Neural crest cell (in vitro differentiated cells): Measurements from ENCODE around the gene SFMBT1. TPM values are rescaled to one million over a fixed set of nuclear protein-coding genes. Genes with fewer than 3 reads are reported as not detected.

Experiments
- DNase-seq: peaks from one replicate; pipeline ENCODE4 v3.0.0; 2021; ENCODE audit warnings: low read depth, mixed read lengths, low spot score
- H3K27ac Mint-ChIP-seq: one replicate; pipeline ENCODE4 v1.8.0; 2021; ENCODE audit warnings: mild to moderate bottlenecking, mixed read lengths; ENCODE audit not compliant: unreplicated experiment
- H3K27me3 Mint-ChIP-seq: 2 replicates; pipeline ENCODE4 v1.8.0; 2021; ENCODE audit warnings: low read depth, mild to moderate bottlenecking, mixed read lengths
- H3K36me3 Mint-ChIP-seq: 2 replicates; pipeline ENCODE4 v1.8.0; 2021; ENCODE audit warnings: low read depth, mild to moderate bottlenecking, mixed read lengths
- H3K4me1 Mint-ChIP-seq: 2 replicates; pipeline ENCODE4 v1.8.0; 2021; ENCODE audit warnings: mixed read lengths
- H3K4me3 Mint-ChIP-seq: one replicate; pipeline ENCODE4 v1.8.0; 2021; ENCODE audit warnings: mild to moderate bottlenecking, mixed read lengths
- H3K9me3 Mint-ChIP-seq: 2 replicates; pipeline ENCODE4 v1.8.0; 2021; ENCODE audit warnings: mixed read lengths
- total RNA-seq: library from RNA; stranded (reverse); gene quantifications from 2 replicates; pipeline ENCODE4 v1.2.1, GENCODE V29; 2021
- TF ChIP-seq, protein P1 (sequence below): fragments of 200-600 bp; sonication (generic); conservative IDR thresholded peaks from 2 replicates; pipeline ENCODE4 v1.5.0; 2021; ENCODE audit warnings: antibody characterized with exemption, mild to moderate bottlenecking

SFMBT1 gene
- total RNA-seq, 1 donor from 2014 or later: 19.8 TPM

DNA sequence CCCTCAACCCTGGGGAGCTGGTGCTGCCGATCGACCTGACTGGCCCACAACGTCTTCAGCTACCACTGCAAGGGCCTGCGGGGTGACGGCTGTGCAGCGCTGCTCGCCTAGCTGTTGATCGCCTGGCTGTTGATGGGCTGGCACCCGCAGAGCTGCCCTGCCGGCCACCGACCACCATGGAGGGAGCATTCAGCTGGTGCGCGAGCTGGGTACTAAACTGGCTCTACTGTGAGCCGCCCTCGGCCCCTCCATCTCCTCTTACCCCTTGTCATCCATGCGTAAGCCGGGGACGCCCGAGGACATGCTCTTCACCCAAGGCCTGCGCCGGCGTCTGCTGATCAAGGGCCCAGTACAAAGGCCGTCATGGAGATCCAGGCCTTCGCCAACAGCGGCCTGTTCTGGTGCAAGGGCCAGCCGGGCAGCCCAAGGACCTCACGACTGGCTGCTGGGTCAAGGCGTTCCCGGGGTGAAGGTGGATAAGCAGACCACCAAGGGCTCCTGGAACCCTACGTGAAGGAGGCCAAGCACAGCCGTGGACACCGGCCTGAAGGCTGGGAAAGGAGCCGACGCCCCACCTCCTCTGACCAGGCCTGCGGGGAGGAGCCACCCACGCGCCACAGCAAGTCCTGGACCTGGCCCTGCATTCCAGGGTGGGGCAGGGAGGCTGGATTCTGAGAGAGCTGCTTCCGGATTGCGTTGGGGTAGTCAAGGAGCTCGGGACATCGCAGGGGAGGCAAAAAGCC, 46.9 kb downstream of the SFMBT1 start:
- Mint-ChIP-seq H3K9me3 (no peaks in the 10 kb centered on the region), H3K27ac (no peak overlapping the region), H3K4me3 (no peak overlapping the region), H3K4me1 (no peaks in the 10 kb centered on the region), H3K36me3 (no peaks in the 10 kb centered on the region), H3K27me3 (no peaks in the 10 kb centered on the region)
- TF ChIP-seq, protein P1, sequence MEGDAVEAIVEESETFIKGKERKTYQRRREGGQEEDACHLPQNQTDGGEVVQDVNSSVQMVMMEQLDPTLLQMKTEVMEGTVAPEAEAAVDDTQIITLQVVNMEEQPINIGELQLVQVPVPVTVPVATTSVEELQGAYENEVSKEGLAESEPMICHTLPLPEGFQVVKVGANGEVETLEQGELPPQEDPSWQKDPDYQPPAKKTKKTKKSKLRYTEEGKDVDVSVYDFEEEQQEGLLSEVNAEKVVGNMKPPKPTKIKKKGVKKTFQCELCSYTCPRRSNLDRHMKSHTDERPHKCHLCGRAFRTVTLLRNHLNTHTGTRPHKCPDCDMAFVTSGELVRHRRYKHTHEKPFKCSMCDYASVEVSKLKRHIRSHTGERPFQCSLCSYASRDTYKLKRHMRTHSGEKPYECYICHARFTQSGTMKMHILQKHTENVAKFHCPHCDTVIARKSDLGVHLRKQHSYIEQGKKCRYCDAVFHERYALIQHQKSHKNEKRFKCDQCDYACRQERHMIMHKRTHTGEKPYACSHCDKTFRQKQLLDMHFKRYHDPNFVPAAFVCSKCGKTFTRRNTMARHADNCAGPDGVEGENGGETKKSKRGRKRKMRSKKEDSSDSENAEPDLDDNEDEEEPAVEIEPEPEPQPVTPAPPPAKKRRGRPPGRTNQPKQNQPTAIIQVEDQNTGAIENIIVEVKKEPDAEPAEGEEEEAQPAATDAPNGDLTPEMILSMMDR: no peak
- no peak for DNase-seq

DNA sequence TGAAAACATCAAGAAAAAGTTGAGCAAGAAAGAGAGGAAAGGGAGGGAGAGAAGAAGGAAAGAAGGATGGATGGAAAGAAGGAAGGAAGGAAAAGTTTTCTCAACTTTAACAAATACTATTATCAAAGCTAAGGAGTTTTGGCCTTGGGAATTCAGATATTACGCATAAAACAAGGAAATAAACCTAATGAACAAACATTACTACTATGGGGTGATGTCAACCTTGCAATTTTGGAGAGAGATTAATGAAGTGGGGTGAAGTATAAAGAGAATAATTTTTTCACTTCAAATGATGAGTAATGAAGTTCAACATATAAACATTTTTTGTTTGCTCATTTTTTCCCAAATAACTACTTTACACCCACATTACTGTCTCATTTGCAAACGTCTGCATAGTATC, 55.2 kb downstream of the SFMBT1 start:
- no peaks in the 10 kb centered on the region for H3K9me3 Mint-ChIP-seq

DNA sequence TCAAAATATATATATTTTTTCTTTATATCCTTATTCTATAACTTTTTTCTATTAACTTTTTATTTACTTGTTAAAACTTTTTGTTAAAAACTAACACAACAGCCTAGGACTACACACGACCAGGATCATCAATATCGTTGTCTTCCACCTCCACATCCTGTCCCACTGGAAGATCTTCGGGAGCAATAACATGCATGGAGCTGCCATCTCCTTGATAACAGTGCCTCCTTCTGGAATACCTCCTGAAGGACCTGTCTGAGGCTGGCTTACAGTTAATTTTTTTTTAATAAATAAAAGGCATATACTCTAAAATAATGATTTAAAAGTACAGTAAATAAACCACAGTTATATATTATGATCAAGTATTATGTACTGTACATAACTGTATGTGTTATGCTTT, 58.9 kb downstream of the SFMBT1 start:
- Mint-ChIP-seq H3K4me1 (peaks cover 16% of the 10 kb centered on the region), H3K27me3 (no peaks in the 10 kb centered on the region), H3K36me3 (no peaks in the 10 kb centered on the region), H3K9me3 (no peaks in the 10 kb centered on the region), H3K4me3 (no peak overlapping the region), H3K27ac (no peak overlapping the region)
- no peak for DNase-seq
- TF ChIP-seq, protein P1: peak; percentile 40

More for the DNA sequence above, 55.2 kb downstream of the SFMBT1 start:
- DNase-seq: no peak
- no peak overlapping the region for H3K27ac Mint-ChIP-seq
- H3K4me3 Mint-ChIP-seq: no peak overlapping the region
- no peaks in the 10 kb centered on the region for H3K27me3 Mint-ChIP-seq
- no peaks in the 10 kb centered on the region for H3K36me3 Mint-ChIP-seq
- peaks cover 5% of the 10 kb centered on the region for H3K4me1 Mint-ChIP-seq
- TF ChIP-seq, protein P1: no peak

DNA sequence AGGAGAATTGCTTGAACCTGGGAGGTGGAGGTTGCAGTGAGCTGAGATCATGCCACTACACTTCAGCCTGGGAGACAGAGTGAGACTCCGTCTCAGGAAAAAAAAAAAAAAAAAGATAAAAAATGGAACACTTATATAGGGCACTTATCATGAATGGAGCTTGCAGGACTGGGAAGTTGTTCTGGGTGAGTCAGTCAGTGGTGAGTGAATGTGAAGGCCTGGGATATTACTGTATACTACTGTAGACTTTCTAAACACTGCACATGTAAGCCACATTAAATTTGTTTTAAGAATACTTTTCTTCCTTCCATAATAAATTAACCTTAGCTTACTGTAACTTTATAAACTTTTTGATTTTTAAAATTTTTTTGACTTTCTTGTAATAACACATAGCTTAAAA, 59.8 kb downstream of the SFMBT1 start:
- Mint-ChIP-seq H3K9me3 (peaks cover 2% of the 10 kb centered on the region), H3K4me1 (peaks cover 16% of the 10 kb centered on the region), H3K27ac (no peak overlapping the region), H3K4me3 (no peak overlapping the region), H3K36me3 (no peaks in the 10 kb centered on the region), H3K27me3 (no peaks in the 10 kb centered on the region)
- DNase-seq: no peak
- TF ChIP-seq, protein P1: no peak

DNA sequence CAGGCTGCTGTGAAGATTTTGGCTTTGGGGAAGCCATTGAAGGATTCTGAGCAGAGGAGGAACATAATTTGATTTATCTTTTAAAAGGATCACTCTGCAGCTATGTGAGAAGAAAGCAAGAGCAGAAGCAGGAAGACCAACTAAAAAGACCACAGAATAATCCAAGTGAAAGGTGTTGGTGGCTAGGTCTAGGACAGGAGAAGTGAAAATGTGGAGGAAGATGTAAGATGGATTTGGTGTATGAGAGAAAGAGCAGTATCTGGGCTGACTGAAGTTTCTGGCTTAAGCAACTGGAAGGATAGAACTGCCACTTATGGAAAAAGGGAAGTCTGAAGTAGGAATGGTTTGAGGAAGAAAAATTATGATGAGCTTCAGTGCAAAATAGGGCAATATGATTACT, 62.0 kb downstream of the SFMBT1 start:
- DNase-seq: no peak
- Mint-ChIP-seq H3K4me1 (peaks cover 16% of the 10 kb centered on the region), H3K27me3 (no peaks in the 10 kb centered on the region), H3K9me3 (peaks cover 2% of the 10 kb centered on the region), H3K36me3 (no peaks in the 10 kb centered on the region), H3K4me3 (no peak overlapping the region), H3K27ac (no peak overlapping the region)
- TF ChIP-seq, protein P1: no peak
